WTC11 (cell line): ENCODE measurements around the gene NACC2.

Experiments
- ATF1 ChIP-seq: sonication (generic); formaldehyde crosslinking; IDR thresholded peaks from 2 replicates; pipeline ENCODE4 v1.8.1; 2023; ENCODE audit warnings: mild to moderate bottlenecking, moderate library complexity, missing genetic modification reagents
- ATF2 ChIP-seq: sonication (generic); formaldehyde crosslinking; IDR thresholded peaks from 2 replicates; pipeline ENCODE4 v1.8.1; 2022; ENCODE audit warnings: low read depth, missing genetic modification reagents, borderline replicate concordance
- CTCF ChIP-seq: fragments of 200-600 bp; IDR thresholded peaks from 2 replicates; pipeline ENCODE4 v1.8.0; 2022; ENCODE audit warnings: antibody characterized with exemption
- FOXP1 ChIP-seq: sonication (generic); formaldehyde crosslinking; IDR thresholded peaks from 2 replicates; pipeline ENCODE4 v1.8.0; 2022; ENCODE audit warnings: missing genetic modification reagents, mild to moderate bottlenecking, moderate library complexity, borderline replicate concordance
- GABPB1 ChIP-seq: sonication (generic); formaldehyde crosslinking; IDR thresholded peaks from 2 replicates; pipeline ENCODE4 v1.8.1; 2023; ENCODE audit warnings: mild to moderate bottlenecking, missing genetic modification reagents
- GTF2I ChIP-seq: fragments of 250-450 bp; sonication (Bioruptor Pico); conservative IDR thresholded peaks from 2 replicates; pipeline ENCODE4 v1.4.0; 2021; ENCODE audit warnings: mild to moderate bottlenecking
- MLX ChIP-seq: sonication (generic); formaldehyde crosslinking; IDR thresholded peaks from 2 replicates; pipeline ENCODE4 v1.8.1; 2023; ENCODE audit warnings: mild to moderate bottlenecking, missing genetic modification reagents, moderate library complexity
- ZNF512 ChIP-seq: sonication (generic); formaldehyde crosslinking; IDR thresholded peaks from 2 replicates; pipeline ENCODE4 v1.8.1; 2022; ENCODE audit warnings: missing genetic modification reagents, borderline replicate concordance

GRCh38 chr9:136093346-136093986 is 1.6 kb downstream of the NACC2 start:
- TF ChIP-seq CTCF (no peak), ZNF512 (CRISPR knock-in tag) (no peak), FOXP1 (CRISPR knock-in tag) (no peak), ATF1 (no peak), MLX (CRISPR knock-in tag) (no peak), ATF2 (CRISPR knock-in tag) (no peak), GABPB1 (CRISPR knock-in tag) (no peak), GTF2I (no peak)
